SK-N-SH treated with all-trans-retinoic acid at 6 μM for 48 hours (cell line): ENCODE results near the gene BUD13.

Source experiments
- ATAC-seq: fragments of 200-7000 bp; cut with Tn5 transposase; 3 replicates; pipeline ENCODE4 v1.9.1; 2020; ENCODE audit warnings: mild to moderate bottlenecking, moderate library complexity
- ARNTL ChIP-seq: fragments of 450-650 bp; formaldehyde crosslinking; IDR thresholded peaks from 2 replicates; pipeline ENCODE4 v1.5.0; 2020; ENCODE audit warnings: low read depth, mild to moderate bottlenecking, moderate library complexity, borderline replicate concordance
- BACH2 ChIP-seq: fragments of 250-450 bp; sonication (Bioruptor Pico); IDR thresholded peaks from 2 replicates; pipeline ENCODE4 v1.9.0; 2021; ENCODE audit warnings: mild to moderate bottlenecking, borderline replicate concordance
- CREB5 ChIP-seq: fragments of 250-450 bp; sonication (Bioruptor Pico); IDR thresholded peaks from 2 replicates; pipeline ENCODE4 v1.5.1; 2020; ENCODE audit warnings: low read depth, mild to moderate bottlenecking, moderate library complexity
- CSDC2 ChIP-seq: fragments of 250-450 bp; sonication (Bioruptor Pico); IDR thresholded peaks from 2 replicates; pipeline ENCODE4 v1.5.0; 2020; ENCODE audit warnings: mild to moderate bottlenecking, moderate library complexity
- CSRNP3 ChIP-seq: fragments of 250-450 bp; sonication (Bioruptor Pico); IDR thresholded peaks from 2 replicates; pipeline ENCODE4 v1.5.1; 2021; ENCODE audit warnings: mild to moderate bottlenecking, moderate library complexity
- ESRRG ChIP-seq: fragments of 250-450 bp; sonication (Bioruptor Pico); IDR thresholded peaks from 2 replicates; pipeline ENCODE4 v1.6.1; 2021; ENCODE audit warnings: mild to moderate bottlenecking
- GLIS3 ChIP-seq: fragments of 250-450 bp; sonication (Bioruptor Pico); IDR thresholded peaks from 2 replicates; pipeline ENCODE4 v1.5.0; 2020; ENCODE audit warnings: mild to moderate bottlenecking, moderate library complexity
- ISL1 ChIP-seq: fragments of 250-450 bp; sonication (Bioruptor Pico); IDR thresholded peaks from 2 replicates; pipeline ENCODE4 v2.1.2; 2022; ENCODE audit warnings: mild to moderate bottlenecking, moderate library complexity
- OSR1 ChIP-seq: fragments of 250-450 bp; sonication (Bioruptor Pico); IDR thresholded peaks from 2 replicates; pipeline ENCODE4 v1.8.0; 2022; ENCODE audit warnings: moderate library complexity, mild to moderate bottlenecking, inconsistent platforms
- PATZ1 ChIP-seq: fragments of 250-450 bp; sonication (Bioruptor Pico); IDR thresholded peaks from 2 replicates; pipeline ENCODE4 v1.8.0; 2020; ENCODE audit warnings: mild to moderate bottlenecking, moderate library complexity, borderline replicate concordance
- POU6F1 ChIP-seq: fragments of 250-450 bp; sonication (Bioruptor Pico); IDR thresholded peaks from 2 replicates; pipeline ENCODE4 v1.8.0; 2021; ENCODE audit warnings: low read depth, mild to moderate bottlenecking, moderate library complexity, borderline replicate concordance
- PPARA ChIP-seq: fragments of 250-450 bp; sonication (Bioruptor Pico); IDR thresholded peaks from 2 replicates; pipeline ENCODE4 v1.5.0; 2020; ENCODE audit warnings: mild to moderate bottlenecking, borderline replicate concordance
- RARB ChIP-seq: fragments of 250-450 bp; sonication (Bioruptor Pico); IDR thresholded peaks from 2 replicates; pipeline ENCODE4 v1.8.0; 2021; ENCODE audit warnings: mild to moderate bottlenecking, moderate library complexity
- SNAI2 ChIP-seq: fragments of 250-450 bp; sonication (Bioruptor Pico); IDR thresholded peaks from 2 replicates; pipeline ENCODE4 v1.5.0; 2020; ENCODE audit warnings: mild to moderate bottlenecking, moderate library complexity
- TCF4 ChIP-seq: fragments of 250-450 bp; sonication (Bioruptor Pico); IDR thresholded peaks from 2 replicates; pipeline ENCODE4 v1.8.0; 2021; ENCODE audit warnings: mild to moderate bottlenecking, moderate library complexity, borderline replicate concordance
- TOX ChIP-seq: fragments of 250-450 bp; sonication (Bioruptor Pico); IDR thresholded peaks from 2 replicates; pipeline ENCODE4 v1.8.0; 2021; ENCODE audit warnings: mild to moderate bottlenecking, moderate library complexity, borderline replicate concordance
- TSHZ2 ChIP-seq: fragments of 250-450 bp; sonication (Bioruptor Pico); IDR thresholded peaks from 2 replicates; pipeline ENCODE4 v1.5.0; 2020; ENCODE audit warnings: mild to moderate bottlenecking, moderate library complexity
- ZFP3 ChIP-seq: fragments of 250-450 bp; sonication (Bioruptor Pico); IDR thresholded peaks from 2 replicates; pipeline ENCODE4 v1.5.0; 2020; ENCODE audit warnings: mild to moderate bottlenecking, moderate library complexity
- ZFP30 ChIP-seq: fragments of 450-650 bp; formaldehyde crosslinking; IDR thresholded peaks from 2 replicates; pipeline ENCODE4 v1.5.0; 2022; ENCODE audit warnings: mild to moderate bottlenecking, moderate library complexity
- ZNF70 ChIP-seq: fragments of 450-650 bp; formaldehyde crosslinking; IDR thresholded peaks from 2 replicates; pipeline ENCODE4 v1.5.0; 2020; ENCODE audit warnings: mild to moderate bottlenecking, moderate library complexity
- ZNF8 ChIP-seq: fragments of 450-650 bp; formaldehyde crosslinking; IDR thresholded peaks from 2 replicates; pipeline ENCODE4 v1.5.0; 2020; ENCODE audit warnings: mild to moderate bottlenecking, moderate library complexity

BUD13 gene

GRCh38 chr11:116790167-116791001, 17.6 kb upstream of the BUD13 start:
- no peak for ATAC-seq
- TF ChIP-seq PPARA (CRISPR knock-in tag): no peak
- TF ChIP-seq, all 23 proteins: peak for 0

- TF ChIP-seq POU6F1 (CRISPR knock-in tag) (no peak), ZNF70 (CRISPR knock-in tag) (no peak), OSR1 (no peak), CSDC2 (CRISPR knock-in tag) (no peak), ISL1 (no peak)
- ATAC-seq: no peak
These were observed 16.2 kb upstream of the BUD13 start for GRCh38 chr11:116788975-116789374.

- ATAC-seq: no peak
- no peak for TF ChIP-seq ISL1
- TF ChIP-seq CREB5 (CRISPR knock-in tag): no peak
- no peak for TF ChIP-seq RARB (CRISPR knock-in tag)
- no peak for TF ChIP-seq OSR1
- no peak for TF ChIP-seq ARNTL (CRISPR knock-in tag)
These were observed 15.7 kb upstream of the BUD13 start for GRCh38 chr11:116788534-116788933.

- no peak for TF ChIP-seq TOX
- TF ChIP-seq TSHZ2 (CRISPR knock-in tag): no peak
- no peak for TF ChIP-seq ZNF8 (CRISPR knock-in tag)
- no peak for TF ChIP-seq ZNF70 (CRISPR knock-in tag)
- TF ChIP-seq BACH2 (CRISPR knock-in tag): no peak
- no peak for TF ChIP-seq PATZ1 (CRISPR knock-in tag)
- TF ChIP-seq SNAI2 (CRISPR knock-in tag): no peak
- no peak for TF ChIP-seq ZFP30 (CRISPR knock-in tag)
- TF ChIP-seq RARB (CRISPR knock-in tag): no peak
- TF ChIP-seq GLIS3 (CRISPR knock-in tag): no peak
- no peak for TF ChIP-seq ISL1
- no peak for TF ChIP-seq OSR1
- TF ChIP-seq CREB5 (CRISPR knock-in tag): no peak
- TF ChIP-seq TCF4 (CRISPR knock-in tag): no peak
- TF ChIP-seq CSDC2 (CRISPR knock-in tag): no peak
- no peak for TF ChIP-seq POU6F1 (CRISPR knock-in tag)
- no peak for TF ChIP-seq CSRNP3
- TF ChIP-seq ZFP3: no peak
- no peak for TF ChIP-seq ESRRG (CRISPR knock-in tag)
- no peak for TF ChIP-seq PPARA (CRISPR knock-in tag)
- peak; percentile 87 for ATAC-seq
These were observed 15.1 kb upstream of the BUD13 start, which contains the start of gene ZPR1 for GRCh38 chr11:116787786-116788486. Gene ZPR1 (minus strand): TSS chr11:116788023. CDS start chr11:116787990, 33 bp downstream.
